PC-3 (cell line): ENCODE measurements around the gene TBXT. TPM values are rescaled to one million over a fixed set of nuclear protein-coding genes. Genes with fewer than 3 reads are reported as not detected.
A peak's percentile ranks its signal among the peaks of the same experiment; 100 is the strongest.

ENCODE experiments used
- ATAC-seq: fragments of 200-7000 bp; cut with Tn5 transposase; 2 replicates; pipeline ENCODE4 v1.9.1; 2020; ENCODE audit warnings: mild to moderate bottlenecking, moderate library complexity
- BruUV-seq: library from RNA; stranded (reverse); fragments of 400-500 nt; replicated peaks from 2 replicates; lab custom pipeline; 2021; lab: Mats Ljungman, UMichigan
- CTCF ChIA-PET: fragments of 300-600 bp; sonication (Branson Sonifier 250); formaldehyde crosslinking; loops from one replicate; lab custom pipeline; 2022; ENCODE audit warnings: antibody characterized with exemption; lab: Charles Lee
- POLR2A ChIA-PET: fragments of 300-600 bp; sonication (Branson Sonifier 250); formaldehyde crosslinking; loops from one replicate; lab custom pipeline; 2022; ENCODE audit warnings: antibody characterized with exemption; ENCODE audit not compliant: unreplicated experiment; lab: Charles Lee
- DNase-seq: peaks from one replicate; pipeline ENCODE4 v3.0.0-alpha.2; 2015
- H2AFZ ChIP-seq: fragments of 300-600 bp; sonication (generic); 2 replicates; pipeline ENCODE4 v1.6.0; 2016; ENCODE audit warnings: antibody characterized with exemption, low read length
- H3F3A ChIP-seq: fragments of 300-600 bp; sonication (generic); one replicate; pipeline ENCODE4 v1.6.0; 2017; ENCODE audit warnings: antibody characterized with exemption, low read length, control low read depth, mild to moderate bottlenecking; ENCODE audit not compliant: unreplicated experiment
- H3K27ac ChIP-seq: fragments of 300-600 bp; sonication (generic); 2 replicates; pipeline ENCODE4 v1.5.1; 2016; ENCODE audit warnings: mild to moderate bottlenecking, low read length
- H3K27me3 ChIP-seq: fragments of 300-600 bp; sonication (generic); 2 replicates; pipeline ENCODE4 v1.6.1; 2016; ENCODE audit warnings: low read length, mixed read lengths
- H3K36me3 ChIP-seq: fragments of 300-600 bp; sonication (generic); 2 replicates; pipeline ENCODE4 v1.6.1; 2016; ENCODE audit warnings: low read depth, mixed run types, low read length, mixed read lengths
- H3K4me1 ChIP-seq: fragments of 300-600 bp; sonication (generic); 2 replicates; pipeline ENCODE4 v1.5.1; 2016; ENCODE audit warnings: low read length; ENCODE audit not compliant: insufficient read depth
- H3K4me2 ChIP-seq: fragments of 300-600 bp; sonication (generic); 2 replicates; pipeline ENCODE4 v1.6.0; 2016; ENCODE audit warnings: low read length
- H3K4me3 ChIP-seq: fragments of 300-600 bp; sonication (generic); 2 replicates; pipeline ENCODE4 v1.5.1; 2016; ENCODE audit warnings: mild to moderate bottlenecking, low read length, mixed read lengths
- H3K79me2 ChIP-seq: fragments of 300-600 bp; sonication (generic); 2 replicates; pipeline ENCODE4 v1.6.1; 2017; ENCODE audit warnings: low read length, mixed read lengths
- H3K9ac ChIP-seq: fragments of 300-600 bp; sonication (generic); 2 replicates; pipeline ENCODE4 v1.6.0; 2016; ENCODE audit warnings: mild to moderate bottlenecking, low read length
- H3K9me2 ChIP-seq: fragments of 300-600 bp; sonication (generic); replicated peaks from 2 replicates; pipeline ENCODE4 v1.6.1; 2016; ENCODE audit warnings: mixed run types, low read length, mixed read lengths
- H3K9me3 ChIP-seq: fragments of 300-600 bp; sonication (generic); 2 replicates; pipeline ENCODE4 v1.6.1; 2016; ENCODE audit warnings: low read length, mixed read lengths
- H4K20me1 ChIP-seq: fragments of 300-600 bp; sonication (generic); 2 replicates; pipeline ENCODE4 v1.6.1; 2016; ENCODE audit warnings: low read length, mixed read lengths
- EZH2 ChIP-seq: fragments of 300-600 bp; sonication (generic); IDR thresholded peaks from one replicate; pipeline ENCODE4 v1.6.1; 2017; ENCODE audit warnings: antibody characterized with exemption, mild to moderate bottlenecking, low read length; ENCODE audit not compliant: unreplicated experiment
- EZH2phosphoT487 ChIP-seq: fragments of 300-600 bp; sonication (generic); IDR thresholded peaks from 2 replicates; pipeline ENCODE4 v1.6.1; 2018; ENCODE audit warnings: mild to moderate bottlenecking, antibody characterized with exemption, low read length, borderline replicate concordance
- intact Hi-C: fragments of 100-400 bp; cut with micrococcal nuclease; formaldehyde crosslinking; loops from 2 replicates; pipeline ENCODE4 v1.9.0; 2023
- total RNA-seq: library from RNA; depleted of rRNA; stranded (reverse); fragments of >200 nt; gene quantifications from 2 replicates; pipeline ENCODE4 v1.2.3, GENCODE V29; 2014
- TF ChIP-seq, protein P1 (sequence below): fragments of 300-600 bp; sonication (generic); conservative IDR thresholded peaks from 2 replicates; pipeline ENCODE4 v1.5.1; 2017; ENCODE audit warnings: antibody characterized with exemption, low read depth, mild to moderate bottlenecking, low read length

TBXT gene
- total RNA-seq, 1 experiment from 2014 or later, result not detected

DNA sequence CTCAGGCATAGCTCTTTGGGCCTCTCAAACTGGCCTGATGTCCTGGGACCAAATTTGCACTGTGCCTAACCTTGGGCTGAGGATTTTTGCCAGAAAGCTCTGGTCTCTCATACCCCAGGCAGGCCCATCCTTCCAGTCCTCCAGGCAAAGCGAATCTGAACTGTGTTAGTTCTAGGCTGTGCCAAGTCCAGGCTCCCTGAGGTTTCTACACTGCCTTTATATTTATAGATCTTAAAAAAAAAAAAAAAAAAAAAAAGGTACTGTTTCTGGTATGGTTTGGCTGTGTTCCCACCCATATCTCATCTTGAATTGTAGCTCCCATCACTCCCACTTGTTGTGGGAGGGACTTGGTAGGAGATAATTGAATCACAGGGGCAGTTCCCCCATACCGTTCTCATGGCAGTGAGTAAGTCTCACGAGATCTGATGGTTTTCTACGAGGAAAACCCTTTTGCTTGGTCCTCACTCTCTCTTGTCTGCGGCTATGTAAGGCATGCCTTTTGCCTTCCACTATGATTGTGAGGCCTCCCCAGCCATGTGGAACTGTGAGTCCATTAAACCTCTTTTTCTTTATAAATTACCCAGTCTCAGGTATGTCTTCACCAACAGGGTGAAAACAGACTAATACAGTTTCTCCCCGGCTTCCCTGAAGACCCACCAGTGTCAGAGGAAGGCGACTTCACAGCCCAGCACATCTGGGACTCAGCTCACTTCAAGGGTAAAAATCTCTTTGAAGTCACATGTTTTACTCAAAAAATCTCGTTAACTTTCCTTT is 39.0 kb upstream of the TBXT start:
- Histone ChIP-seq H3K79me2 (no peaks in the 10 kb centered on the region), H3K9ac (no peak overlapping the region), H3F3A (no peaks in the 10 kb centered on the region), H3K27ac (no peak overlapping the region), H3K27me3 (peaks cover 42% of the 10 kb centered on the region), H3K36me3 (no peaks in the 10 kb centered on the region), H3K9me3 (no peaks in the 10 kb centered on the region), H3K4me1 (no peaks in the 10 kb centered on the region), H3K4me3 (no peak overlapping the region), H2AFZ (no peak overlapping the region), H3K9me2 (no peaks in the 10 kb centered on the region), H3K4me2 (no peak overlapping the region), H4K20me1 (no peaks in the 10 kb centered on the region)
- DNase-seq, result no peak
- TF ChIP-seq EZH2, result no peak
- TF ChIP-seq, protein P1, sequence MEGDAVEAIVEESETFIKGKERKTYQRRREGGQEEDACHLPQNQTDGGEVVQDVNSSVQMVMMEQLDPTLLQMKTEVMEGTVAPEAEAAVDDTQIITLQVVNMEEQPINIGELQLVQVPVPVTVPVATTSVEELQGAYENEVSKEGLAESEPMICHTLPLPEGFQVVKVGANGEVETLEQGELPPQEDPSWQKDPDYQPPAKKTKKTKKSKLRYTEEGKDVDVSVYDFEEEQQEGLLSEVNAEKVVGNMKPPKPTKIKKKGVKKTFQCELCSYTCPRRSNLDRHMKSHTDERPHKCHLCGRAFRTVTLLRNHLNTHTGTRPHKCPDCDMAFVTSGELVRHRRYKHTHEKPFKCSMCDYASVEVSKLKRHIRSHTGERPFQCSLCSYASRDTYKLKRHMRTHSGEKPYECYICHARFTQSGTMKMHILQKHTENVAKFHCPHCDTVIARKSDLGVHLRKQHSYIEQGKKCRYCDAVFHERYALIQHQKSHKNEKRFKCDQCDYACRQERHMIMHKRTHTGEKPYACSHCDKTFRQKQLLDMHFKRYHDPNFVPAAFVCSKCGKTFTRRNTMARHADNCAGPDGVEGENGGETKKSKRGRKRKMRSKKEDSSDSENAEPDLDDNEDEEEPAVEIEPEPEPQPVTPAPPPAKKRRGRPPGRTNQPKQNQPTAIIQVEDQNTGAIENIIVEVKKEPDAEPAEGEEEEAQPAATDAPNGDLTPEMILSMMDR, result no peak
- no peak for TF ChIP-seq EZH2phosphoT487
- POLR2A ChIA-PET, result no interaction called here
- CTCF ChIA-PET, result no interaction called here
- no peak for ATAC-seq
- BruUV-seq, result no TSS peak
- intact Hi-C loops, result no loop called here

DNA sequence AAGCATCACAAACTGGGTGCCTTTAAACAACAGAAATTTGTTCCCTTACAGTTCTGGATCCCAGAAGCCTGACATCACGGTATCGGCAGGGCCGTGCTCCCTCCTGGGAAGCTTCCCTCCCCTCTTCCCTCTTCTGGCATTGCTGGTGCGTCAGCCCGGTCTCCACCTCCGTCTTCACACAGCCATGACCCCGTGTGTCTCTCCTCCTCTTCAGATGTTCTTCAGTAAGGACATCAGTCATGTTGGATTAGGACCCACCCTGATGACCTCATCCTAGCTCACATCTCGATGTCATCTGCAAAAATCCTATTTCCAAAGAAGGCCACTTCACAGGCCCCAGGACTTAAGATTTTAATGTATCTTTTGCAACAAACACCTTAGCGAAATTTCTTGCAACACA is 38.4 kb upstream of the TBXT start:
- CTCF ChIA-PET, result no interaction called here
- Histone ChIP-seq H4K20me1 (no peaks in the 10 kb centered on the region), H3F3A (no peaks in the 10 kb centered on the region), H3K27ac (no peak overlapping the region), H3K79me2 (no peaks in the 10 kb centered on the region), H3K9me3 (no peaks in the 10 kb centered on the region), H3K27me3 (peaks cover 48% of the 10 kb centered on the region), H3K9me2 (no peaks in the 10 kb centered on the region), H3K36me3 (no peaks in the 10 kb centered on the region), H3K9ac (no peak overlapping the region), H3K4me1 (no peaks in the 10 kb centered on the region), H3K4me2 (no peak overlapping the region), H3K4me3 (no peak overlapping the region), H2AFZ (no peak overlapping the region)
- intact Hi-C loops, result no loop called here
- no peak for TF ChIP-seq EZH2
- TF ChIP-seq, protein P1, result no peak
- TF ChIP-seq EZH2phosphoT487, result no peak
- no TSS peak for BruUV-seq
- DNase-seq, result peak; percentile 4
- POLR2A ChIA-PET, result no interaction called here
- ATAC-seq, result no peak
